Fibroblast of villous mesenchyme (primary cell): ENCODE measurements around the gene ZMYM3. TPM values are rescaled to one million over a fixed set of nuclear protein-coding genes. Genes with fewer than 3 reads are reported as not detected.
"Not testable (repeated sequence)": the region's sequence is repeated elsewhere in the genome, so short reads cannot be mapped to it uniquely, and the experiment has no call there.

Source experiments
- DNase-seq: peaks from one replicate; pipeline ENCODE4 v3.0.0-alpha.2; 2010; ENCODE audit warnings: low read depth
- H3K4me3 ChIP-seq: 2 replicates; pipeline ENCODE4 v1.5.1; 2011; ENCODE audit warnings: low read depth, mild to moderate bottlenecking, low read length
- CTCF ChIP-seq: IDR thresholded peaks from 2 replicates; pipeline ENCODE4 v1.5.1; 2012; ENCODE audit warnings: low read depth, mild to moderate bottlenecking, low read length; ENCODE audit not compliant: insufficient read depth
- total RNA-seq: library from RNA; depleted of rRNA; stranded (reverse); fragments of >200 nt; gene quantifications from 2 replicates; pipeline ENCODE4 v1.2.3, GENCODE V29; 2012

The ZMYM3 gene
- total RNA-seq: 22.9 and 28.5 TPM in 2 replicates

- peak within 1 kb of the TSS; percentile 84 for H3K4me3 ChIP-seq
- peak; percentile 80 for DNase-seq
- TF ChIP-seq CTCF: no peak
Measured at GRCh38 chrX:71254092-71254963, at the start of gene ZMYM3. TSS of gene ZMYM3 (minus strand) at chrX:71254140. CDS start at chrX:71253255, 885 bp downstream.

GRCh38 chrX:71302461-71303213 is 48.7 kb upstream of the ZMYM3 start:
- no peak for DNase-seq
- no peak for TF ChIP-seq CTCF
- no peak overlapping the region for H3K4me3 ChIP-seq

DNA sequence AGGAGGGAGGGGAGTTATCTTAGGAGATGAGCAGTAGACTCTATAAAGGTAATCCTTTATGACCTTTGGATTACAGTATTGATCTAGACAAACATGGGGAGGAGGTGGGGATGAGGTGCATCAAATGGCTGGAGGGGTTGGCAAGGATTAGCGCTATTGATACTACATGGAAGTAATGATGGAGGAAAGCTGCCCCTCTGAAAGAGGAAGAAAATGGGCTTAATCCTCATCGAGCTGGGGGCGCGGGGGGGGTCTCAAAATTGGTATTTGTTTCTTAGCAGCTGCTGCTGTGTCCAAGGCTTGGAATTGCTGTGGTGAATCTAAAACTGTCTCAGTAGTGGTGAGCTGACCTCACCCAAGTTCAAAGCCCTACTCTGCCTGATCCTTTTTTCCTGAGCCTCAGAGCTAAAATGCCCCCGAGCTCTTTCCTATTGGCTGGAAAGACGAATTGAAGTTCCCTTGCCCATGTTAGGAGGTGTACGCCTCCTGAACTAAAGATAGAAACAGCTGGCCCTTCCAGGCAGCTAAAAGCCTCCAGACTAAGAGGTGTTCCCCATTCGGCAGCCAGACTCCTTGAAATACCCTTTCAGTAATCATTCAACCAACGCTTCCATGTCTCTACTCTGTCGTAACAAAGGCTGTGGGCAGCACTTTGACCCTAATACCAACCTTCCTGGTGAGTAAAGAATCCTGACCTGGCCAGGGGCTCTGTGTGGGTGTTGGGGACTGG is 47.4 kb upstream of the ZMYM3 start, which contains the start of gene ITGB1BP2:
Gene ITGB1BP2, plus strand, starts transcription at position 556 of the 730 bp plus-strand sequence. Its CDS starts 57 bp downstream, at position 613.
- peak; percentile 68 for DNase-seq
- TF ChIP-seq CTCF: no peak
- H3K4me3 ChIP-seq: no peak within 1 kb of the TSS

DNA sequence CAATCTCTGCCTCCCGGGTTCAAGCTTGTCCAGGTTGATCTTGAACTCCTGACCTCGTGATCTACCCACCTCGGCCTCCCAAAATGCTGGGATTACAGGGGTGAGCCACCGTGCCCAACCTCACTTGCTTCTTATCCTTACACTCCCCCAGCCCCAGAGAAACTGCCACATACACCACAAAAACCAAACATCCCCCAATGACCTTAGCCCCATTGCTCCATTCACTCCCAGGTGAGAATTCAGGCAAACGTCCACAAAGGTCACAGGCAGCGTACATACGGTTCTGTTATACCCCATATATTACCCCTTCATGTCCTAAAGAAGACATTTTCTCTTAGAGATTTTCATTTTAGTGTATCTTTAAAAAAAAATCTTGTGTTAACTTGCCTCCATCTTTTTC is 46.6 kb upstream of the ZMYM3 start:
- not testable (repeated sequence) for DNase-seq, H3K4me3 ChIP-seq

DNA sequence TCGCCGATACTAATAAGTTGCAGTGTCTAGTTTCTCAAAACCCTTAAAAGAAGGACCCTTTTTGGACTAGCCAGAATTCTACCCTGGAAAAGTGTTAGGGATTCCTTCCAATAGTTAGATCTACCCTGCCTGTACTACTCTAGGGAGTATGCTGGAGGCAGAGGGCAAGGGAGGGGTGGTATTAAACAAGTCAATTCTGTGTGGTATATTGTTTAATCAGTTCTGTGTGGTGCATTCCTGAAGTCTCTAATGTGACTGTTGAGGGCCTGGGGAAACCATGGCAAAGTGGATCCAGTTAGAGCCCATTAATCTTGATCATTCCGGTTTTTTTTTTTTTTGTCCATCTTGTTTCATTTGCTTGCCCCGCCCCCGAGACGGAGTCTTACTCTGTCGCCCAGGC is 46.1 kb upstream of the ZMYM3 start:
- DNase-seq, H3K4me3 ChIP-seq: not testable (repeated sequence)

GRCh38 chrX:71298119-71298518 is 44.2 kb upstream of the ZMYM3 start:
- no peak for TF ChIP-seq CTCF
- H3K4me3 ChIP-seq: no peak overlapping the region
- peak; percentile 70 for DNase-seq

- H3K4me3 ChIP-seq: no peak overlapping the region
- no peak for DNase-seq
- no peak for TF ChIP-seq CTCF
Measured at GRCh38 chrX:71296806-71297205, 42.9 kb upstream of the ZMYM3 start.
